HG03175 (cell line): ENCODE measurements around the gene CDH4.

Experiments used
- ATAC-seq: cut with Tn5 transposase; IDR thresholded peaks from one replicate; pipeline ENCODE4 v1.9.1; 2021; ENCODE audit warnings: mild to moderate bottlenecking, moderate library complexity; ENCODE audit not compliant: unreplicated experiment

CDH4 gene

DNA sequence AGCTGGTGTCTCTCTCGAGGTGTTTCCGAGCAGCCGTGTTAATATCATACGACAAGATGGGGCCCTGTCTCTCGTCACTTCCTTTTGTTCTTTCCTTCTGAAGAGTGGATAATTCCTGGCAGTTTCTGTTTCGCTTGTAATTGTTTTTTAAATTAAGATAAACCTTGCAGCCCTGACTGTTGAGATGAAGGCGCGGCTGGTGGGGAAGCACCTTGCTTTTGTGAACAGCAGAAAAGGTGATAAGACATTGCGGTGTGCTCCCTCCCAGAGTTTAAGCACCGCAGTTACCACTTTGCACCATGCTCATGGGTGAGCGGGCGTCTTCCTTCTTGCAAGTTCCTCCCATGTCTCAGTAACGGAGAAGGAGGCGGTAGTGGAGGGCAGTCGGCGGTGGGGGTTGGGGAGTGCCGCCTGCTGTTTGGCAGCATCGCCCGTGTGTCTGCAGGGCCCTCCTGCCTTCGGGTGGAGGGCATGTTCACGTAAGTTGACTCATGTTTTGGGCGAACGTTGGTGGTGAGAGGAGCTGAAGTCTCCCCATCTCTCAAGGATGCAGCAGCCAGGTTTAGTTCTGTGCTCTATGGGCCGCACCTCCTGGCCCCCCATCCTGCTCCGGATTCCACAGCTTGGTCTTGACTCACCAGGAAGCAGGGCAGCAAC is 467.8 kb downstream of the CDH4 start:
- ATAC-seq, result no peak

GRCh38 chr20:61720348-61720696 is 468.3 kb downstream of the CDH4 start:
- no peak for ATAC-seq

GRCh38 chr20:61722146-61722678 is 470.2 kb downstream of the CDH4 start:
- ATAC-seq, result no peak

DNA sequence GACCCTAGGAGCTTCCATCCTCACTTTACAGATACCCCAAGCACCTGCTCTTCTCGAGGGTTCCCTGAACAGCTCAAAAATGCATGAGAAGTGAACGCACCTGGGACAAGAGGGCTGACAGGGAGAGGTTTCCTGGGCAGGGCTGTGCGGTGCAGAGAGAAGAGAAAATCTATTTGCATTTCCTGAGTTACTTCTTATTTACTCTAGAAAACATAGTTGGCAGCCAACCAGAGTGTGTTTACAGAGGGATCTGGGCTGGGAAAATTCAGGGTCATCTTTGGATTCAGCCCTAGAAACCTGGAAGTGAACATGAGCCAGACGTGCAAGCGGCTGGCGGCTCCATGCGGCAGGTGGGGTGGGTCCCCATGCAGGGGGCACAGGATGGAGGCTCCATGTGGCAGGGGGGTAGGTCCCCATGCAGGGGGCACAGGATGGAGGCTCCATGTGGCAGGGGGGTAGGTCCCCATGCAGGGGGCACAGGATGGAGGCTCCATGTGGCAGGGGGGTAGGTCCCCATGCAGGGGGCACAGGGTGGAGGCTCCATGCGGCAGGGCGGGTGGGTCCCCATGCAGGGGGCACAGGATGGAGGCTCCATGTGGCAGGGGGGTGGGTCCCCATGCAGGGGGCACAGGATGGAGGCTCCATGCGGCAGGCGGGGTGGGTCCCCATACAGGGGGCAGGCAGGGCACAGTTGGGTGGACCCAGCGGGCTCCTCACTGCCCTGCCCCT is 471.6 kb downstream of the CDH4 start:
- no peak for ATAC-seq

DNA sequence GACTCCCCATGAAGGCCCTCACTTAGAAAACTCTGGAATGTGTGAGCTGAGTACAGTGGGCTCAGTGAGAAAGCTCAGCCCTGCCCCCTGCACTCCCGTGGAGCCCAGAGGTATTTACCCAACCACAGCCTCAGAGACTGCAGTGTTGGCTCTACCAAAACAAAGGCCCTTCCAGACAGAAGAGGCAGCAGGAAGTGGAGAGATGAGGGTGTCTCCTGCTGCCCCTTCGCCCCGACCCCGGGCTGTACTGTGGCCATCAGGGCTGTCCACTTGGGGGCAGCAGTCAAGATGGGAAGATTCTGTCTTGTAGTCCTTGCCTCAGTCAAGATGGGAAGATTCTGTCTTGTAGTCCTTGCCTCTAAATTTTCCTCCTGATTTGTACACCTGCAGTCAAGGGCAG is 472.3 kb downstream of the CDH4 start:
- no peak for ATAC-seq

DNA sequence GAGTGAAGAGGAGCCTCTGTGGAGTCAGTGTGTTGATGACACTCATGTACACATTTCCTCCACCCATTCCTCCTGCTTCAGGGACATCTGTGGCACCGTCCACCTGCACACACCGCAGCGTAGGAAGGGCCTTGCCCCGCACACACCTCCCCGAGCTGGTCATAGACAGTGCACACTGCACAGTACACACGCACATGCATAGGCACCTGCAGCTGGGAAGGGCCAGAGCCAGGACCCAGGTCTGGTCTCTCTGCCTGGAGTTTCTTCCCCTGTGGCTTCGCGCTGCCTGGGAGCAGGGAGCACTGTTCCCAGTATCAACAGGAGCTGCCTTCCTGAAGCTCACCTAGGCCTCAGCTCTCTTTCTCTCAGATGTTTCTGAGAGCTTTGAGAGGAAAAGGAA is 473.1 kb downstream of the CDH4 start:
- no peak for ATAC-seq

DNA sequence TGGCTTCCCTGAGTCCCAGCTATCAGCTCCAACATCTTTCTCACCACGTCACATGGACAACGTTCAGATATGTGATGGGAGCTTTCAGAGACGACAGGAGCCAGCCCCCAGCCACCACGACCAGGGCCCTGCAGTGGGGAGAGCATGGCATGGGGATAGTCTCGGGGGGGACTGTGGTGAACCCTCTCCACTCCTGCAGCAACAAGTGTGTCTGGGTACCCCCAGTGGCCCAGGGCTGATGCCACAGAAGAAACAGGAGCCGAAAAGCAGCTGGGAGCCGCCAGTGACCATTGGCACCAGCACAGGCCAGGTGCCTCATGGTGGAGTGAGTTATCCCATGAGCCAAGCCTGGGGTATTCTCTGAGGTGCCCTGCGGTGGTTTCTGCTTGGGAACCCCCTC is 473.9 kb downstream of the CDH4 start:
- no peak for ATAC-seq

- no peak for ATAC-seq
These were observed 474.9 kb downstream of the CDH4 start for GRCh38 chr20:61726979-61727378.

DNA sequence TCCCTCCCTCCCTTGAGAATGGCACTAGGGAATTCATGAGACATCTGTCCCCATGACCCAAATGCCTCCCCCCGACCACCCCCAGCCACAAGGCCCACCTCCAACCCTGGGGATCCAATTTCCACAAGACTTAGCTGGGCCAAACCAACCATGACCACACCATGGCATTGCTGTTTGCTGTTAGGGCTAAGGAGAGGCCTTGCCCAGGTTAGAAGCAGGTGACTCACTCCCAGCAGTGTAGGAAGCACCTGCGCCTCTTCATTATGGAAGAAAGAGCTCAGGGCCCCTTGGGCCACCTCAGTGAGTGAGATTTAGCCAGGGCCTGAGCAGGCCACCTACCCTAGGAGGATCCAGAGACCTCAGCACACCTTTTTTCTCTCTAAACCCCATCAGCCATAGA is 475.7 kb downstream of the CDH4 start:
- ATAC-seq, result no peak

GRCh38 chr20:61728326-61728725 is 476.3 kb downstream of the CDH4 start:
- no peak for ATAC-seq

- no peak for ATAC-seq
These were observed 477.0 kb downstream of the CDH4 start for GRCh38 chr20:61728786-61729770.

GRCh38 chr20:61730631-61731362 is 478.7 kb downstream of the CDH4 start:
- no peak for ATAC-seq

- no peak for ATAC-seq
These were observed 479.5 kb downstream of the CDH4 start for GRCh38 chr20:61731363-61732181.

DNA sequence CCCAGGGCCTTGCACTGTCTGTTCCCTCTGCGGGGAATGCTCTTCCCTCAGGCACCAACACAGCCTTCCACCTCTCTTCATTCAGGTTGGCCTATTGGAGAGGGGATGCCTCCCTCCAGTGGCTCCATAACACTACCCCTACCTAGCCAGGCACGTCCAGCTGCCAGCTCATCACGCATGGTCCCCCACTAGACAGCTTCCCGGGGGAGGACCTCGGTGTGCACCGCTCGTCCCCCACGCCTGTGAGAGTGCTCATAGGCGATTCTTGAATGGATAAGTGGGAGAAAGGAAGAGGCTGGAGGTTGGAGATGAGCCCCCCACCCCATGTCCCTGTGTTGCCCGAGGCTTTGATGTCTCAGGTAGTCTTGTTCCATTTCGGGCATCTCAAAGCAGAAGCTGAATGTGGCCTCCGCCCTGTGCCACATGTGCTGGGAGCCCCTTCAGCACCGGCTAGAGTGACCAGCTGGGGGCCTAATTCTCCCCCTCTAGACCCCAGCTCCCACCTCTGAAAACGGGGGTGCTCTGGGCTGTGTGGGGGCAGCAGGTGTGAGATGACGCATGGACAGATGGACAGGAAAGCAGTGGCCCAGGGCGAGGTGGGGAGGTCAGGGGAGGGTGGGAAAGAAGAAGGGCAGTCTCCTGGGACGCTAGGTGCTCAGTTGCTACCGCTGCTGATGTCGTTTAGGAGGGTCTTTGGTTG is 480.6 kb downstream of the CDH4 start:
- no peak for ATAC-seq

GRCh38 chr20:61733216-61733615 is 481.2 kb downstream of the CDH4 start:
- no peak for ATAC-seq

DNA sequence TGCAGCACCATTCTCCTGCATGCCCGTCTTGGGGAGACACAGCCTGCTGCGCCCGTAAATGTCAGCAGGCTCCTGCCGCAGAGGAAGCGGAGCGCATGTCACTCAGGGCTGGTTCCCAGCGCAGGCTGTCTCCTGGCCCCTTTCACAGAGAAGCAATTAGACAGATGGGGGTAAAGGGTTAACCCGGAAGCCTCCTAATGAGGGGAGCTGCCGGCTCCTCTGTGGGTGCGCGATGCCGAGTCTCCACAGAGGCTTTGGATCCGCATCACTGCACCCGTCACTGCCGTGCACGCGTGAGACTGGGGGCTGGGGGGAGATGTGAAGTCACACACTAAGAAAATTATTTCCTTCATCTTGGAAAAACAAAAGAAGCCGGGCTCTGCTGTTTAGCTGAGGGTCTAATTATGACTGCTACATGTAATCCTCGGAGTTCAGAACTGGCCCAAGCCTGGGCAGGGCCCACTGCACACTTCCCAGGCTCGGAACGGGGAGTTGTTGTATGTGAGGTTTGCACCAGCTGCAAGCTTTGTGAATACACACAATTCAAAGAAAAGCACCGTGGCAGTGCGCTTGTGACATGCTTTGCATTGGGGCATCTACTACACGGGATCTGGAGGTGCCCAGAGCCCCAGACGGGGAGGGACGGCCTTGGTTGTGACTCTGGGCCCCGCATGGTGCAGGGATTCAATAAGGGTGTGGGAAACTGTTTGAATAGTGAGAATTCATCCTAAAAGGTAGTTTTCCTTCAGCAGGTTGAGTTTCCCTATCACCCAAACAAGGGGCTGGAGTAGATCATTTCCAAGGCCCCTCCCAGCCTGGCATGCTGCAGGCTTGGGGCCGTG is 482.1 kb downstream of the CDH4 start:
- no peak for ATAC-seq

DNA sequence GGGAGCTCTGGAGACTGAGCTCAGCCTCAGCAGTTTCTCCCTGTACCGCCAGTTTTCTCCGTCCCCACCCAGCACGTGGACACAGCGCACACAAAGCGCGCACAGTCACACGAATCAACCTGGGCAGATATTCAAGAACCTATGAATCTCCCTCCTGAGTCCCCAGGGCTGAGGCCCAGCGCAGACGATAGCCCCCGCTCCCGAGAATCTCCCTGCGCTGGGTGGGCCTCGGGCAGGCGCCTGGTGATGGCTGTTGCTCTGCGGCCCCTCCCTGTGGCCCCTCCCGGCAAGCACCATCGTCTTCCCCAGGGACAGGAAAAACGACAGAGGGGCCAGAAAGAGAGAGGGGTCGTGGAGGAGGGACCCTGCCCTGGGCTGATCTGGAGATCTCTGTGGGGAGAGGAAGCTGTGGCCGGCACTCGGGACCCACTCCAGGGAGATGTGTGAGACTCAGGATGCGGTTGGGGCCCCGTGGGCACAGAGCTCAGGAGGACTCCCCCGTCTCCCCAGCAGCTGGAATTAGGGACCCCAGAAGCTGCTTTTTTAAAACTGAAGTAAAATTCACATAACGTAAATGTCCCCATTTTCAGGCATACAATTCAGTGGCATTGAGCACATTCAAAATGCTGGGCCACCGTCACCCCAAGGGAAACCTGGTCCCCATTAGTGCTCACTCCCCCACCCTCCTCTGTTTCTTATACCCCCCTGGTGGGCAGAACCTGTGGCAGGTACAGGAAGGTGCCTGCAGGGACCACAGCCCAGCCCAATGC is 482.9 kb downstream of the CDH4 start:
- ATAC-seq, result no peak

DNA sequence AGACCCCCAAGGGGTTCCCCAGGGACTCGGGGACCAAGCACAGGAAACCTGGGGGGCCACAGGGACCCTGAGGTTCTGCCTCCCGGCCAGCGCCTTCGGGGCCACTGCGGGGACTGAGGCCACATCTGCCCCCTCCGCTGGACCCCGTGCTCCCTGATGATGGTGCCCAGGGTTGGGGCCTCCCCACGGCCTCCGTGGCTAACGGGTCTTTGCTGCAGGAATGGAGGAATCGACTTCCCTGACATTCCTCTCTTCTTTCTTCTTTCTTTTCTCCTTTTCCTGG is 483.4 kb downstream of the CDH4 start:
- no peak for ATAC-seq
